Right renal cortex interstitium (tissue), 3 donors: Measurements from ENCODE around the gene LRMDA. TPM values are rescaled to one million over a fixed set of nuclear protein-coding genes. Genes with fewer than 3 reads are reported as not detected.

Experiments used
- DNase-seq, 3 donors: peaks; one replicate each; pipeline ENCODE4 v3.0.0-alpha.2; 2013; ENCODE audit warnings: low read depth in 3 of 3, low spot score in 2 of 3
- polyA plus RNA-seq, 3 donors: library from polyadenylated mRNA; unstranded; fragments of 120-200 nt; gene quantifications; one replicate each; pipeline ENCODE4 v1.2.1, GENCODE V29; 2013; ENCODE audit not compliant: insufficient read length in 3 of 3

LRMDA gene
- polyA plus RNA-seq, 3 donors, result 20.9 to 21.7 (median 21.2) TPM

- no peak for DNase-seq
Measured at GRCh38 chr10:75851580-75852345, 420.3 kb downstream of the LRMDA start.

GRCh38 chr10:75852851-75853484, 421.5 kb downstream of the LRMDA start:
- no peak for DNase-seq

DNA sequence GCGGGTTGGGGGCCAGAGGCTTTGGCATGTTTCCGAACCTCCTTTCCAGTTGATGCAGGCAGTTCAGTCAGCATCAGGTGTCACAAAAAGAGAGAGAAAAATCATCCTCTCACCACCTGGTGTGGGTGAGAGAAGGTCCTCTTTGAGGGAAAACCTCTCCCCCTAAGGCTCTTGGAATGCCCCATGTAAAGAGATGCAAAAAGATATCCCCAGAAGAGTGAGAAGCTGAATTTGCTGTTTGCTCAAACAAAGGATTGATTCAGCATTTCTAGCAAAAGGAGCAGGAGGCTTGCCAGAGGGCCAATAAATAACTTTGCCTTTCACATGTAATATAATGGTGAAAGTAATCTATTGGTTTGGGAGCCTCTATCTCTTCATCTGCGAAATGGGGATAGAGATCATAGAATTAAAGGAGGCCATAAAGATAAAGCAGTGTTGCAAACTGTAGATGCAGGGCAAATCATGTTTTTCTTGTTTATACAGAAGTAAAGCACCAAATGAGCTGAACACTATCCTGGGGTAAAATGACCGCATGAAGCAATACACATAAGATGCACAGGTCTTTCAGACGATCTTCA, 425.9 kb downstream of the LRMDA start:
- DNase-seq, result no peak

GRCh38 chr10:75857896-75858295, 426.5 kb downstream of the LRMDA start:
- no peak for DNase-seq

DNA sequence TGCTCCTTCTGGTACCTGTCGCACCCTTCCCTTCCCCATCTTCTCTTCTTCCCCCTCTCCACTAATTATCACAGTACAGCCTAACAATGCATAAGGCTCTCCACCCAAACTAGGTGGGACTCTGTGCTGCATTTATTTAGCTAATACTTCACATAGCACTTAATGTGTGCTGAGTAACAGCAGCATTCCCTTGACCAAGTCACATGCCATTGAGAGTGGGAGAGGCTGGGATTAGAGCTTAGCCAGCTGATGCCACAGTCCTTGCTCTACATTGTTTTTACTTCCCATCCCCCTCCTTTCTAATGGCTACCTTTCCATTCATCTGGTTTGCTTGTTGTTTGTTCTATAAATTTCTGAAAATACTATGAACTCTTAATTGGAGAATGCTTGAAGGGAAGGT, 426.9 kb downstream of the LRMDA start:
- DNase-seq, result no peak

- DNase-seq, result no peak
Measured at GRCh38 chr10:75859141-75859540, 427.7 kb downstream of the LRMDA start.

DNA sequence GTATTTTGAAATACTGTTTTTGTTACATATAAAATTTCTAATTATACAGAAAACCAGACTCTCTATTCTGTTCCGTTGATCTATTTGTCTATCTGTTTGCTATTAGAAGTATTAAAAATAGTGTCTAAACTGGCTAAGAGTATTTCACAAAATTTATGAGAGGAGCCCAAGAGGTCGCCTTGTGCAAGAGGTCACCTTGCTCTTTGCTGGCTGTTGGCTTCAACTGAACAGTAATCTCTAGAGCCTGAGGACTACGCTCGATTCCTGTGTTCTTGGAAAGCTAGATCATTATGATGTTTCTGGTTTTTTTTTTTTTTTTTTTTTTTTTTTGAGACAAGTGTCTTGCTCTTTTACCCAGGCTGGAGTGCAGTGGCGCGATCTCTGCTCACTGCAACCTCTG, 428.6 kb downstream of the LRMDA start:
- DNase-seq, result no peak

GRCh38 chr10:75861582-75861981, 430.2 kb downstream of the LRMDA start:
- no peak for DNase-seq

DNA sequence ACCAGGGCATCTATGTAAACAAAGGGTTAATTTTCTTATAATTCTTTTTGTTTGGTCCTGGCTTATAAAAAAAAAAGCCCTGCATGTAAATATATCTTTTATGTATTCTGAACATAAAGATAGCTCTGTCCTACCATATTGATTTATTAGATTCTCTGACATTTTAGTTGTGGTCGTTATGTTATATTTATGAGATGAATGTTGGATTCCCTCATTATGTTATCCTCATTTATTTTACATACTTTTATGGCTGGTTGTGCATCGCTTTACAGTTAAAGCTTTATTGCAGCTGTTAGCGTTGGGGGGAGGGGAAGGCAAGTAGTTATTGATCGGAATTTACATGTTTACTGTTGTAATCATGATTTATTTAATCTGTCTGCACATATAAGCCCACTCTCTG, 431.5 kb downstream of the LRMDA start:
- DNase-seq, result no peak

- DNase-seq, result no peak
Measured at GRCh38 chr10:75864717-75865116, 433.3 kb downstream of the LRMDA start.

DNA sequence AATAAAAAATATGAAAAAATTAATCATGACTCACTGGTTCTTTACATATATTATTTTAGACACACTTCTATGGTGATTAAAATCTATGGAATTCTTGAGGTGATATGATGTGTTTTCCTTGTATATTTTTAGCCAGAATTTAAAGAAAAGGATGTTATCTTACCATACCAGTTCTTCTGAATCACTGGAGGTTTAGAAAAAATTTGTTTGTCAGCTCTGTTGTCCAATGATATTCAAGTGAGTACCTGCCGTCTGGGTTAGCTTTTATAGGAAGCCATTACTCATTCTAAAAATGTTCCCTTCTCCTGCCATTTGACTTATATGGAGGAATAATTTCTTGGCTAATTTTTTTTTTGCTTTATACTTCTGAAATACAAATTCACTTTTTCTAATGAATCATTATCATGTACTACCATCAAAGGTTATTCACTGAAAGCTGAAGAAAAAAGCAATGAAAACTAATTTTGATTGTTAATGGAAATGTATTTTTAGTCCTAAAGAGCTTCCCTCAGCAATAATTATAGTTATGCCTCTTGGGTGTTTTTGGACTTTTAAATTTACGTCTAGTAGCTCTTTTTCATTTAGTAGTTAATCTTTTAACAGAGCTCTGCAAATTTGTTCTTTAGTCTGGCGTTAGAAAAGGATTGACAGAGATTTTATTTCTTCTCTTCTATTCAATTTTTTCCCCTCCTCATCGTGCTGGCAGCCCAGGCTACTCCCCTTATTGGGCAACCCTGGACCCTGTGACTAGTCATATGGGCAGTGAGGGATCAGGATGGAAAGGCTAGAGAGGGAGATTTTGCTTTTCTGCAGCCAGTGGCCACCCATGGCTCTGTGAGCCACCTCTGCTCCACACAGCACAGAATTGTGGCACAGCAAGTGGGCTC, 434.2 kb downstream of the LRMDA start:
- DNase-seq, result no peak

GRCh38 chr10:75866300-75866625, 434.8 kb downstream of the LRMDA start:
- DNase-seq, result no peak

DNA sequence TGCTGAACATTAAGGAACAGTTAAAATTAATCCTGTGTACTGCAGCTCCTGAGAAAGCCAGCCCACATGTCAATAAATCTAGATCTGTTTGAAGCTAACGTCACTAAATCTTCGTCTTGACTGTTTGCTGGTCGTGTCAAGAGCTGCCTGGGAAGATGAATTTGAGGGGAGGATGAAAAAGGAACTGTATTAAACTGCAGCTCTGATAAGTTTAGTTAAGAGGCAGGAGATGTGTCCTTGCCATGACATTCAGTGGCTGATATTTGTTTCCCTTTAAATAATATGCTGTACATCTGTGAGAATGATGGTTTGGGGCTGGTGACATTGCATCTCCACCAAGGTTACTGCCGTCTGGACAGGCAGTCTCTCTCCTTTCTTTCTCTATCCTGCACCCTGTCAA, 435.3 kb downstream of the LRMDA start:
- no peak for DNase-seq

DNA sequence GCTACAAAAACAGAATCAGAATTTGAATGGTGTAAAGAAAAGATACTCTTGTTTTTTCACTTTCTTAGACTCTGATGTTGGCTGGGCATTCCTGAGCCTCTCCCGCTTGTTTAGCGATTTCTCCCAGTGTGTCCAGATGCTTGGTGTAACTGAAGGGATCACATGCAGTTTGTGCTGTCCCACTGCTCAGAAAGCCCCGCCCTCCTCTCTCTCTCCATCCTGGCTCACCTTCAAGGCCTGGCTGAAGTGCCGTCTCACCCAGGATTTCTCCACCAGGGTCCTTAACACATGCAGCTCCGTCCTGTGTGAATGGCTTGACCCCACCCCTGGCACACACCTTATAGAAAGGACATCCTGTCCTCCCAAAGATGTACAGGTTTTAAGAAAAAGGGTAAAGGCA, 437.1 kb downstream of the LRMDA start:
- no peak for DNase-seq

DNA sequence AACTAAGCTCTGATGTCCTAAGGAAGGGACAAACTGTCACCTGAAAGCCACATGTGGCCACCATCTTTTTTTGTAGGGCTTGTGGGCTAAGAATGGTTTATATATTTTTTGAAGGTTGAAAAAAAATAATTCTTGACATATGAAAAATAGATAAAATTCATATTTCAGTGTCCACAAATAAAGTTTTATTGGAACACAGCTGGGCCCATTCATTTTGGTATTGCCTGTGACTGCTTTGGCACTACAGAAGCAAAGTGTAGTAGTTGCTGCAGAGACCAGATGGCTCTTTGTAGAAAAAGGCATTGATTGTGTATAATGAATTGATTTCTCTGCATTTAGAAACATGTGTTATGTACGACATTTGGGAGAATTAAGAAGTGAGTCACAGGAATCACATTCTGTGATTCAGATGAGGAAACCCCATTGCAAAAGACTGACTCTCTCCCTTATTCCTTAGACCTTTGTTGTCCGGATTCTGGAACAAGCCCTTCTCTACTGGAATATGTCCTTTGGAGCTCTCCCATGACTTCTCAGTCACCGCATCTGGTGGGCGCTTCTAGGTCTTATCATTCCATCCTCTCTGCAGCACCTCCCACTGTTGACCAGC, 438.7 kb downstream of the LRMDA start:
- DNase-seq, result no peak

- DNase-seq, result no peak
Measured at GRCh38 chr10:75875740-75876139, 444.3 kb downstream of the LRMDA start.

GRCh38 chr10:75876710-75877109, 445.3 kb downstream of the LRMDA start:
- no peak for DNase-seq

- DNase-seq, result no peak
Measured at GRCh38 chr10:75877877-75878276, 446.5 kb downstream of the LRMDA start.

DNA sequence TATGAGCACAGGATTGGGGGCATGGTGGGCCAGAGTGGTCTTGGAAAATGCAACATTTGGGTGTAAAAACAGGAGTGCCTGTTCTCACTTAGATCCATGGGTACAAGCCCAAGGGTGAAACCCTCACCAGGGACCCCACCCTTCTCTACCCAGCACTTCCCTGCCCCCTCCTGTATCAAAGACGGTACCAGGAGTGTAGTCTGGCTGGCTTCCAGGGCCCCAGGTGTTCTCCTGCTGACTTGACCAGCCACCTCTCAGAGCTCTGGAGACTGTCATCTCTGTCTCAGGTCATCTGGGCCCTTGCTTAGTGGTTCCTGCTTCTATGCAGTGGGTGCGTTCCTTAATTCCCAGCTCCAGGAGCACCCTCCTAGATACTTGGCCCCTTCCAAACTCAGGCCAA, 447.2 kb downstream of the LRMDA start:
- no peak for DNase-seq

DNA sequence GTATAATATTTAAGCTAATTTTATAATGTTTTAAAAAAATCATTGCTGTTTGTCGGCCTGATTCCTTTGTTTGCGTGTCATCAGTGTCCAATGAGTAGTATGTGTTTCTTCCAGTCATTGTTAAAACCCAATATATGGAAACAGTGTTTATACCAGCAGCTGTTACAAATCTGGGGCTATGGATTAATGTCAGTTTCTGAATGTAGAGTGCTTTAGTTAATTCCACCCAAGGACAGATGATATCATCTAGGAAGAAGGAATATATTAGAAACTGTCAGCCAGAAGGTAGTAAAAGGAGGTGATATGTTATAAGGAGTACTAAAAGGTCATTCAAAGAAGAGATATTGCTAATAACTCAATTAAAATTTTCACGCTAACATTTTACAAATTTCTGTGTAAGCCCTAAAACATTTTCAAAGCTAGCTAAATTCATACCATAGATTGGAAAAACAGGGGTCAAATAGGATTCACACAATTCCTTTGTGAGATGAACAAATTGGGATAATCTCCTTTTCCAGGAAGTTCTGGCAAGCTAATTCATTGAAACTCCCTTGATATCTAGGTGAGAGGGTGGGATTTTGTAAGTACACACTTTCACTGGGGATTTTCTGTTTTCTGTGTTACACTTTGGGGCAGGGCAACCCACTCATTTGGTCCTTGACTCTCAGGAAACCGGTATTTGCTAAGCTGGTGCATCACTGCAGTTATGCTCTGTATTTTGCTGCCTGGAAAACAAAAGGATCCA, 448.8 kb downstream of the LRMDA start:
- no peak for DNase-seq
